ENCODE measurements around the gene CD6.
A peak's percentile ranks its signal among the peaks of the same experiment; 100 is the strongest.

Gene CD6, protein sequence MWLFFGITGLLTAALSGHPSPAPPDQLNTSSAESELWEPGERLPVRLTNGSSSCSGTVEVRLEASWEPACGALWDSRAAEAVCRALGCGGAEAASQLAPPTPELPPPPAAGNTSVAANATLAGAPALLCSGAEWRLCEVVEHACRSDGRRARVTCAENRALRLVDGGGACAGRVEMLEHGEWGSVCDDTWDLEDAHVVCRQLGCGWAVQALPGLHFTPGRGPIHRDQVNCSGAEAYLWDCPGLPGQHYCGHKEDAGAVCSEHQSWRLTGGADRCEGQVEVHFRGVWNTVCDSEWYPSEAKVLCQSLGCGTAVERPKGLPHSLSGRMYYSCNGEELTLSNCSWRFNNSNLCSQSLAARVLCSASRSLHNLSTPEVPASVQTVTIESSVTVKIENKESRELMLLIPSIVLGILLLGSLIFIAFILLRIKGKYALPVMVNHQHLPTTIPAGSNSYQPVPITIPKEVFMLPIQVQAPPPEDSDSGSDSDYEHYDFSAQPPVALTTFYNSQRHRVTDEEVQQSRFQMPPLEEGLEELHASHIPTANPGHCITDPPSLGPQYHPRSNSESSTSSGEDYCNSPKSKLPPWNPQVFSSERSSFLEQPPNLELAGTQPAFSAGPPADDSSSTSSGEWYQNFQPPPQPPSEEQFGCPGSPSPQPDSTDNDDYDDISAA

DNA sequence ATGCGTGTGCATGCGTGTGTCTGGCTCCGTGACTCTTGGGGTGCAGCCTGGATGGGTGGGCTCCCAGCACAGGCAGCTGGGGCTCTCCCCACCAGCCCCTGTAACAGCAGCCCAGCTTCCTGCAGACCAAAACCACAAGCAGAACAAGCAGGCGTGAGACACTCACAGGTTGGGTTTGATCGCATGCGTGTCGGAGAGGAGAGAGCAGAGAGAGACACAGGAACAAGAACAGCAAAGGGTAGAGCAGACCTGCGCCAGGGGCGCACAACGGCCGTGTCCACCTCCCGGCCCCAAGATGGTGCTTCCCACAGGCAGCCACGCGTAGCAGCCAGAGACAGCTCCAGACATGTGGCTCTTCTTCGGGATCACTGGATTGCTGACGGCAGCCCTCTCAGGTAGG lies at the start of gene CD6:
Gene CD6, plus strand, starts transcription at position 161 of the 400 bp plus-strand sequence. Its CDS starts 186 bp downstream, at position 347.
- DNase-seq, result peak; percentile 62

GRCh38 chr11:60921777-60922335 lies 49.6 kb upstream of the CD6 start:
- DNase-seq, result no peak

- no peak for DNase-seq
These were observed 48.6 kb upstream of the CD6 start for GRCh38 chr11:60922906-60923305.

DNA sequence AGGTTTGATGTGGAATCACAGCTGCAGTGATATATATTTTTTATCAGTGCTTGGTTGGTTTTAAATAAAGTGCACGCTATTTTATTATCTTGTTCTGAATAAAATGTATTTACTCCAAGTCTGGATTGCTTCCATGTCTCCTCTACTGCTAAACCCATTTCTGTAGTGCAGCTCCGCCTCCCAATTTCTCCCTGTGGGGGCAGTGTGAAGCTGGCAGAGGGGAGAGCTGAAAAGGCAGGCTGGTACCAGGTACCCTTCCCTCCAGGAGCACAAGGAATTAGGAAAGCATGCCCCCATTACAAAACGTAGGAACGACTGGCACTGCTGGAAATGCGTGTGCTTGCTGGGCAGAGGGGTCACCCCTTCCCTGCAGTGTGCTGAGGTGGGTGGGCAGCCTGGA lies 48.2 kb upstream of the CD6 start:
- no peak for DNase-seq

DNA sequence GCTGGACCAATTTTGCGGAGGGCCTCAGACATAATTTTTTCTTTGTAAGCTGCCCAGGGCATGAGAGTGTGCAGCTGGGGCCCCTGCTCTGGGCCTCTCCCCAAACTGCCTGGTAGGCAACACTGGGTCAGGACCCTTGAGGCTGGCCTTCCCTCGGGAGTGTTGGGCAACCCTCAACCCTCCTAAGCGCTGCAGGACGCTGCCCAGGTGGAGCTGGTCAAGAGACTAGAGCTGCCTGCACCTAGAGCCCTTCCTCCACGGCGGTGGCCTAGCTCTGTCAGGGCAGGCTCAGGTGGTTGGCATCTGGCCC lies 47.7 kb upstream of the CD6 start:
- DNase-seq, result no peak

GRCh38 chr11:60924110-60924905 lies 47.2 kb upstream of the CD6 start, which contains the start of gene TMEM132A:
TSS of gene TMEM132A (plus strand) at chr11:60924460. CDS start at chr11:60924634, 174 bp downstream.
- DNase-seq, result no peak

GRCh38 chr11:60924906-60925853 lies 46.3 kb upstream of the CD6 start:
- no peak for DNase-seq

- no peak for DNase-seq
These were observed 45.6 kb upstream of the CD6 start for GRCh38 chr11:60925868-60926267.

DNA sequence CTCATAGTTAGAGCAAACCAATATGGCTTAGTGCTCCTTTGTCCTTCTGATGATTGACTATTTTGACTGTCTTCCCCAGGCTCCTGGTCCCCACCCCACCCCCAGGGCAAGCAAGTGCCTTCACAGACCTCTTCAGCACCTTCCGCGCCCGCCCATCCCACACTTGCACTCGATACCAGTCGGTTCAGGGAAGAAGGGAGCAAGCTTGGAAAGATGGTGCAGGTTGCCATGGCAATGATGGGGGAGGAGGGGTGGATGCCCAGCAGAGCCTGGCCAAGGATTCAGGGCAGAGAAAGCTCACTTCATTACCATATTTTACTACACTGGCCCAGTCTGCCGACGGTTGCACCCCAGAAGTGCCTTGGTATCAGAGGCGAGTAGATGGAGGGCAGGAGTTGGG lies 45.0 kb upstream of the CD6 start:
- no peak for DNase-seq

DNA sequence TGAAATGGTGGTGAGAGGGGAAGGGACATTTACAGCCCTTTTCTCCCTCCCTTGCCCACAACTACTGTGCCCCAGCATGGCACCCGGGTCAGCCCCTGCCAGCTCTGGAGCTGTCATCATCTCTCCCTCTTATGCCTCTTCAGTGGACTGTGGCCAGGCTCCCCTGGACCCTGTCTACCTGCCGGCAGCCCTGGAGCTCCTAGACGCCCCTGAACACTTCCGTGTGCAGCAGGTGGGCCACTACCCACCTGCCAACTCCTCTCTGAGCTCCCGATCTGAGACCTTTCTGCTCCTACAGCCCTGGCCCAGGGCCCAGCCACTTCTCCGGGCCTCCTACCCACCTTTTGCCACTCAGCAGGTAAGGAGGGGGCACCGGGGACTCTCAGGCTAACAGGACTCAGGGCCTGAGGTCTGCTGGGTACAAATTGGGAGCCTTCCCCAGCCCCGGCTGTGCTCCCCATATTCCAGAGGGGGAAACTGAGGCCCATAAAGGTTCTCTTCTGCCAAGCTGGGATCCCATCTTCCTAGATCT lies 44.4 kb upstream of the CD6 start:
- DNase-seq, result no peak

- DNase-seq, result no peak
These were observed 43.9 kb upstream of the CD6 start for GRCh38 chr11:60927600-60927999.

- DNase-seq, result no peak
These were observed 42.9 kb upstream of the CD6 start for GRCh38 chr11:60928563-60929001.

DNA sequence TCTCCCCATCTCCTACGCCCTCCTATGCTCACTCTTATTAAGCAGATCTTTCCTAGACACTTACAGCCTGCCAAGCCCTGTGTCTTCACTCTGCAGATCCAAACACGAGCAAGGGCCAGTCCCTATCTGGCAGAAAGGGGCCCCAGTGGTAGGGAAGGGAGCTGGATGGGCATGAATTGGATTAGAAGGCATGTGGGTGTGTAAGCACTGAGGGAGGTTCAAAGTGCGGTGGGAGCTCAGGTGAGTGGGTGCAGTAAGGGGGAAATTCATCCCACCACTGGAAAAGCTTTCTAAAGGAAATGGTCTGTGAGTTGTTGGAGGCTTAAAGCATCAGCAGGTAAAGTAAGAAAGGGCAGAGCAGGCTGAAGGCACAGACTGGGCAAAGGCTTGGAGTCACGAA lies 41.7 kb upstream of the CD6 start:
- DNase-seq, result no peak

- DNase-seq, result no peak
These were observed 41.1 kb upstream of the CD6 start for GRCh38 chr11:60930394-60930793.

- DNase-seq, result no peak
These were observed 39.6 kb upstream of the CD6 start for GRCh38 chr11:60931917-60932316.

GRCh38 chr11:60932605-60933356 lies 38.7 kb upstream of the CD6 start:
- no peak for DNase-seq

GRCh38 chr11:60933416-60934123 lies 37.9 kb upstream of the CD6 start:
- DNase-seq, result no peak

DNA sequence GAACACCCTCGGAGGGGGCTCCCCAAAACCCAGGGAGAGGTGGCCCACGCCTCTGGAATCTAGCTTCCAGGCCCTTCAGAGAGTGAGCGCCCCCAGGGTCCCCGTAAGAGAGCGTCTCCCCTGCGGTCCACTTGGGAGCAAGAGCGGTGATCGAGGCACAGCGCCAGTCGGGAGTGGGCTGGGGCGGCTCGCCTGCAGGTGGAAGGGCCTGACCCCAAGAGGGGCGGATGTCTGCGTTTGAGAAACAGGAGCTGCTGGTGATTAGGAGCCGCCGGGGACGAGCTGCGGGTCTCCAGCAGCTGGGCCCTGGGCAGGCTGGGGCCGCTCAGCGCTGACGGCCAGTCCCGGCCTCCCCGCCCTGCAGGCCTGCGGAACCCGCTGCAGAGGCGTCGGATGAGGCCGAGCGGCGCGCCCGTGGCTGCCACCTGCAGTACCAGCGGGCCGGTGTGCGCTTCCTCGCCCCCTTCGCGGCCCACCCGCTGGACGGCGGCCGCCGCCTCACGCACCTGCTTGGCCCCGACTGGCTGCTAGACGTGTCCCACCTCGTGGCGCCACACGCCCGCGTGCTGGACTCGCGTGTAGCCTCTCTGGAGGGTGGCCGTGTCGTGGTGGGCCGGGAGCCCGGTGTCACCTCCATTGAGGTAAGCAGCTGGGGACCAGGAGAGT lies 37.2 kb upstream of the CD6 start:
- DNase-seq, result no peak

DNA sequence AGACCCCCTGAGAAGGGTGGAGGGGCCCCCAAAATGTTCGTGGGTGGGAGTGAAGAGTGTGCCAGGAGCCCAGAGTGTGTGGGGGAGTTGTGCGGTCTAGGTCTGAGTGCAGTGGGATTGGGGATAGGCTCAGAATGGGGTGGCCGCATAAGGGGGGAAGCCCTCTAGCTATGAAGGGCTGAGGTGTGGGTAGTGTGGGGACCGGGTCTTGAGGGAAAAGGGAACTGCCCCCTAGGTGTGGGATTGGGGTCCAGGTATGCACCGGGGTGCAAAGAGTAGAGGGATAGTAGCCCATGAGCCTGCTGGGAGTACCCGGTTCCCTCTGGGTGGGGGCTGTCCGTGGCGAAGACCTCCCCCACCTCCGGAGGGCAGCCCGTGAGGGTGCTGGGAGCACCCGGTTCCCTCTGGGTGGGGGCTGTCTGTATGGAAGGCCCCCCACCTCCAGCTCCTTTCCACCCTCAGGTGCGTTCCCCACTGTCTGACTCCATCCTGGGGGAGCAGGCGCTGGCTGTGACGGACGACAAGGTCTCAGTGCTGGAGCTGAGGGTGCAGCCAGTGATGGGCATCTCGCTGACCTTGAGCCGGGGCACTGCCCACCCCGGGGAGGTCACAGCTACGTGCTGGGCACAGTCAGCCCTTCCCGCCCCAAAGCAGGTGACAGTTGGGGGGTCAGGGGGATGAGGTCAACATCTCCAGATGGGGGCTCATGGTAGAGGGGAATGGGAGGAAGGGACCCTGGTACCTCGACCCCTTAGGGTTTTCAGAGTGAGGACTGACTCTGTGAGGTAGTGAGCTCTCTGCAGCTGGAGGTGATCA lies 36.5 kb upstream of the CD6 start:
- DNase-seq, result no peak

All from activated effector memory CD4-positive, alpha-beta T cell treated with Interleukin-2 at 50 U/mL for 16 hours (primary cell).